SK-N-SH treated with all-trans-retinoic acid at 6 μM for 48 hours (cell line): ENCODE data around the gene SERPINF2.
A peak's percentile ranks its signal among the peaks of the same experiment; 100 is the strongest.

Source experiments
- ATAC-seq: fragments of 200-7000 bp; cut with Tn5 transposase; 3 replicates; pipeline ENCODE4 v1.9.1; 2020; ENCODE audit warnings: mild to moderate bottlenecking, moderate library complexity
- ARNTL ChIP-seq: fragments of 450-650 bp; formaldehyde crosslinking; IDR thresholded peaks from 2 replicates; pipeline ENCODE4 v1.5.0; 2020; ENCODE audit warnings: low read depth, mild to moderate bottlenecking, moderate library complexity, borderline replicate concordance
- CREB5 ChIP-seq: fragments of 250-450 bp; sonication (Bioruptor Pico); IDR thresholded peaks from 2 replicates; pipeline ENCODE4 v1.5.1; 2020; ENCODE audit warnings: low read depth, mild to moderate bottlenecking, moderate library complexity
- CSDC2 ChIP-seq: fragments of 250-450 bp; sonication (Bioruptor Pico); IDR thresholded peaks from 2 replicates; pipeline ENCODE4 v1.5.0; 2020; ENCODE audit warnings: mild to moderate bottlenecking, moderate library complexity
- CSRNP3 ChIP-seq: fragments of 250-450 bp; sonication (Bioruptor Pico); IDR thresholded peaks from 2 replicates; pipeline ENCODE4 v1.5.1; 2021; ENCODE audit warnings: mild to moderate bottlenecking, moderate library complexity
- ESRRG ChIP-seq: fragments of 250-450 bp; sonication (Bioruptor Pico); IDR thresholded peaks from 2 replicates; pipeline ENCODE4 v1.6.1; 2021; ENCODE audit warnings: mild to moderate bottlenecking
- ISL1 ChIP-seq: fragments of 250-450 bp; sonication (Bioruptor Pico); IDR thresholded peaks from 2 replicates; pipeline ENCODE4 v2.1.2; 2022; ENCODE audit warnings: mild to moderate bottlenecking, moderate library complexity
- OSR1 ChIP-seq: fragments of 250-450 bp; sonication (Bioruptor Pico); IDR thresholded peaks from 2 replicates; pipeline ENCODE4 v1.8.0; 2022; ENCODE audit warnings: moderate library complexity, mild to moderate bottlenecking, inconsistent platforms
- PATZ1 ChIP-seq: fragments of 250-450 bp; sonication (Bioruptor Pico); IDR thresholded peaks from 2 replicates; pipeline ENCODE4 v1.8.0; 2020; ENCODE audit warnings: mild to moderate bottlenecking, moderate library complexity, borderline replicate concordance
- PPARA ChIP-seq: fragments of 250-450 bp; sonication (Bioruptor Pico); IDR thresholded peaks from 2 replicates; pipeline ENCODE4 v1.5.0; 2020; ENCODE audit warnings: mild to moderate bottlenecking, borderline replicate concordance
- RARB ChIP-seq: fragments of 250-450 bp; sonication (Bioruptor Pico); IDR thresholded peaks from 2 replicates; pipeline ENCODE4 v1.8.0; 2021; ENCODE audit warnings: mild to moderate bottlenecking, moderate library complexity
- SNAI2 ChIP-seq: fragments of 250-450 bp; sonication (Bioruptor Pico); IDR thresholded peaks from 2 replicates; pipeline ENCODE4 v1.5.0; 2020; ENCODE audit warnings: mild to moderate bottlenecking, moderate library complexity
- TCF4 ChIP-seq: fragments of 250-450 bp; sonication (Bioruptor Pico); IDR thresholded peaks from 2 replicates; pipeline ENCODE4 v1.8.0; 2021; ENCODE audit warnings: mild to moderate bottlenecking, moderate library complexity, borderline replicate concordance
- TOX ChIP-seq: fragments of 250-450 bp; sonication (Bioruptor Pico); IDR thresholded peaks from 2 replicates; pipeline ENCODE4 v1.8.0; 2021; ENCODE audit warnings: mild to moderate bottlenecking, moderate library complexity, borderline replicate concordance
- TSHZ2 ChIP-seq: fragments of 250-450 bp; sonication (Bioruptor Pico); IDR thresholded peaks from 2 replicates; pipeline ENCODE4 v1.5.0; 2020; ENCODE audit warnings: mild to moderate bottlenecking, moderate library complexity
- ZC3H10 ChIP-seq: fragments of 250-450 bp; sonication (Bioruptor Pico); IDR thresholded peaks from 2 replicates; pipeline ENCODE4 v1.5.1; 2021; ENCODE audit warnings: mild to moderate bottlenecking, moderate library complexity
- ZFP30 ChIP-seq: fragments of 450-650 bp; formaldehyde crosslinking; IDR thresholded peaks from 2 replicates; pipeline ENCODE4 v1.5.0; 2022; ENCODE audit warnings: mild to moderate bottlenecking, moderate library complexity
- ZNF565 ChIP-seq: fragments of 450-650 bp; formaldehyde crosslinking; conservative IDR thresholded peaks from 2 replicates; pipeline ENCODE4 v1.5.0; 2020; ENCODE audit warnings: low read depth, mild to moderate bottlenecking, moderate library complexity
- ZNF8 ChIP-seq: fragments of 450-650 bp; formaldehyde crosslinking; IDR thresholded peaks from 2 replicates; pipeline ENCODE4 v1.5.0; 2020; ENCODE audit warnings: mild to moderate bottlenecking, moderate library complexity

The SERPINF2 gene

GRCh38 chr17:1783271-1783670, 40.6 kb downstream of the SERPINF2 start (continued):
- TF ChIP-seq CSRNP3: no peak
- no peak for TF ChIP-seq TCF4 (CRISPR knock-in tag)

GRCh38 chr17:1783834-1784611, 41.4 kb downstream of the SERPINF2 start:
- ATAC-seq: peak; percentile 56
- TF ChIP-seq CSDC2 (CRISPR knock-in tag): no peak
- no peak for TF ChIP-seq RARB (CRISPR knock-in tag)
- no peak for TF ChIP-seq CREB5 (CRISPR knock-in tag)
- no peak for TF ChIP-seq ZC3H10 (CRISPR knock-in tag)
- TF ChIP-seq OSR1 (CRISPR knock-in tag): no peak

- no peak for TF ChIP-seq CSRNP3
- no peak for TF ChIP-seq TCF4 (CRISPR knock-in tag)
- TF ChIP-seq ESRRG (CRISPR knock-in tag): no peak
- no peak for TF ChIP-seq ZFP30 (CRISPR knock-in tag)
- TF ChIP-seq CSDC2 (CRISPR knock-in tag): no peak
- no peak for TF ChIP-seq ARNTL (CRISPR knock-in tag)
- no peak for TF ChIP-seq ISL1
- no peak for TF ChIP-seq PPARA (CRISPR knock-in tag)
- no peak for TF ChIP-seq CREB5 (CRISPR knock-in tag)
- no peak for TF ChIP-seq OSR1 (CRISPR knock-in tag)
- no peak for TF ChIP-seq PATZ1
- no peak for TF ChIP-seq TOX (CRISPR knock-in tag)
- TF ChIP-seq SNAI2 (CRISPR knock-in tag): no peak
- no peak for ATAC-seq
These were observed 43.3 kb downstream of the SERPINF2 start for GRCh38 chr17:1785930-1786329.

GRCh38 chr17:1786708-1787107, 44.0 kb downstream of the SERPINF2 start:
- ATAC-seq: no peak

More at GRCh38 chr17:1786708-1787107, 44.0 kb downstream of the SERPINF2 start:
- no peak for TF ChIP-seq CREB5 (CRISPR knock-in tag)
- TF ChIP-seq ZNF8: no peak
- no peak for TF ChIP-seq TSHZ2 (CRISPR knock-in tag)
- TF ChIP-seq CSRNP3: no peak
- TF ChIP-seq ESRRG (CRISPR knock-in tag): no peak
- TF ChIP-seq SNAI2 (CRISPR knock-in tag): no peak
- no peak for TF ChIP-seq ZFP30 (CRISPR knock-in tag)
- TF ChIP-seq ZNF565 (CRISPR knock-in tag): no peak
- no peak for TF ChIP-seq TCF4 (CRISPR knock-in tag)
